Measurements from ENCODE around the gene AGAP2. TPM values are rescaled to one million over a fixed set of nuclear protein-coding genes. Genes with fewer than 3 reads are reported as not detected.

Gene AGAP2
- total RNA-seq, 1 experiment from 2014 or later: 2.0 TPM

GRCh38 chr12:57718641-57719528 lies 19.7 kb downstream of the AGAP2 start:
- H3K4me1 Mint-ChIP-seq: no peaks in the 10 kb centered on the region
- ChIA-PET CTCF (interaction anchor here (0.7 to 2.4 kb wide), 2 partner anchors 18 to 41 kb away, joined by 3 to 6 read pairs; no protein-coding TSS in a partner anchor), POLR2A (no interaction called here)
- peaks cover 16% of the 10 kb centered on the region for H3K36me3 Mint-ChIP-seq
- no peak for ATAC-seq
- peaks cover 14% of the 10 kb centered on the region for H3K27me3 Mint-ChIP-seq (ENCODE audit: low read depth)
- TF ChIP-seq ZNF423 (CRISPR knock-in tag; IDR thresholded peaks at IDR 0.05): no peak
- H3K4me3 Mint-ChIP-seq: no peak overlapping the region
- no peak overlapping the region for H3K27ac Mint-ChIP-seq
- DNase-seq (ENCODE audit: low spot score): no peak
- H3K9me3 Mint-ChIP-seq: no peaks in the 10 kb centered on the region

- POLR2A ChIA-PET: no interaction called here
- H3K36me3 Mint-ChIP-seq: peaks cover 16% of the 10 kb centered on the region
Measured at GRCh38 chr12:57717846-57718640, 20.5 kb downstream of the AGAP2 start.

GRCh38 chr12:57717131-57717530 lies 21.4 kb downstream of the AGAP2 start:
- no peak overlapping the region for H3K27ac Mint-ChIP-seq
- H3K4me3 Mint-ChIP-seq: no peak overlapping the region
- DNase-seq (ENCODE audit: low spot score) (no peak), ATAC-seq (no peak)
- H3K27me3 Mint-ChIP-seq (ENCODE audit: low read depth): no peaks in the 10 kb centered on the region
- CTCF ChIA-PET: no interaction called here
- no peaks in the 10 kb centered on the region for H3K4me1 Mint-ChIP-seq
- peaks cover 16% of the 10 kb centered on the region for H3K36me3 Mint-ChIP-seq
- peaks cover under 1% of the 10 kb centered on the region; the same call in 1 of the 2 replicates for H3K9me3 Mint-ChIP-seq
- POLR2A ChIA-PET: no interaction called here
- TF ChIP-seq ATF3 (CRISPR knock-in tag; conservative IDR thresholded peaks at IDR 0.05) (no peak), ZBTB43 (CRISPR knock-in tag; IDR thresholded peaks at IDR 0.05) (no peak), ATF1 (CRISPR knock-in tag; IDR thresholded peaks at IDR 0.05) (no peak), ZNF425 (CRISPR knock-in tag; conservative IDR thresholded peaks at IDR 0.05) (no peak), CDX4 (CRISPR knock-in tag; IDR thresholded peaks at IDR 0.05; ENCODE audit: borderline replicate concordance) (no peak), ETV6 (CRISPR knock-in tag; IDR thresholded peaks at IDR 0.05) (no peak), TEAD1 (CRISPR knock-in tag; IDR thresholded peaks at IDR 0.05) (no peak)

More at GRCh38 chr12:57717846-57718640, 20.5 kb downstream of the AGAP2 start:
- no peak overlapping the region for H3K4me3 Mint-ChIP-seq
- no peaks in the 10 kb centered on the region for H3K9me3 Mint-ChIP-seq
- ATAC-seq (no peak), DNase-seq (ENCODE audit: low spot score) (no peak)
- H3K27ac Mint-ChIP-seq: no peak overlapping the region
- peaks cover 6% of the 10 kb centered on the region for H3K27me3 Mint-ChIP-seq (ENCODE audit: low read depth)
- H3K4me1 Mint-ChIP-seq: no peaks in the 10 kb centered on the region
- CTCF ChIA-PET: interaction anchor here (0.5 kb wide), 1 partner anchor 1892 kb away, joined by 3 read pairs; no protein-coding TSS in a partner anchor
- no peak for TF ChIP-seq NFATC4 (CRISPR knock-in tag; IDR thresholded peaks at IDR 0.05)
- TF ChIP-seq JUN (CRISPR knock-in tag; IDR thresholded peaks at IDR 0.05): no peak
- no peak for TF ChIP-seq FOXP1 (CRISPR knock-in tag; IDR thresholded peaks at IDR 0.05; ENCODE audit: borderline replicate concordance)
- TF ChIP-seq USF2 (CRISPR knock-in tag; IDR thresholded peaks at IDR 0.05): no peak
- no peak for TF ChIP-seq OVOL2 (CRISPR knock-in tag; IDR thresholded peaks at IDR 0.05; ENCODE audit: borderline replicate concordance)
- TF ChIP-seq GRHL2 (CRISPR knock-in tag; IDR thresholded peaks at IDR 0.05; ENCODE audit: insufficient replicate concordance, severe bottlenecking): no peak
- TF ChIP-seq IRF2 (CRISPR knock-in tag; IDR thresholded peaks at IDR 0.05; ENCODE audit: borderline replicate concordance, low read depth): no peak
- TF ChIP-seq AFF4 (CRISPR knock-in tag; IDR thresholded peaks at IDR 0.05; ENCODE audit: borderline replicate concordance): no peak
- no peak for TF ChIP-seq NR2C2 (CRISPR knock-in tag; IDR thresholded peaks at IDR 0.05)
- TF ChIP-seq FOXK1 (CRISPR knock-in tag; IDR thresholded peaks at IDR 0.05): no peak
- TF ChIP-seq SP1 (CRISPR knock-in tag; conservative IDR thresholded peaks at IDR 0.05): no peak
- TF ChIP-seq NR1H2 (CRISPR knock-in tag; IDR thresholded peaks at IDR 0.05): no peak
- TF ChIP-seq ZNF416 (CRISPR knock-in tag; IDR thresholded peaks at IDR 0.05): no peak
